Neuronal stem cell (in vitro differentiated cells): ENCODE measurements around the gene RALGDS.

Source experiments
- DNase-seq: peaks from one replicate; pipeline ENCODE4 v3.0.0-alpha.2; 2013; ENCODE audit warnings: low spot score
- H2AFZ ChIP-seq: one replicate; pipeline ENCODE4 v1.6.1; 2013; ENCODE audit warnings: mild to moderate bottlenecking, low read length, inconsistent platforms
- H2AK5ac ChIP-seq: 2 replicates; pipeline ENCODE4 v1.6.1; 2013; ENCODE audit warnings: low read depth, mild to moderate bottlenecking, inconsistent platforms, low read length, moderate library complexity, mixed read lengths
- H2BK120ac ChIP-seq: 2 replicates; pipeline ENCODE4 v1.6.1; 2013; ENCODE audit warnings: low read depth, mild to moderate bottlenecking, inconsistent platforms, low read length, moderate library complexity, mixed read lengths
- H2BK12ac ChIP-seq: one replicate; pipeline ENCODE4 v1.6.1; 2013; ENCODE audit warnings: low read length, inconsistent platforms
- H2BK15ac ChIP-seq: 2 replicates; pipeline ENCODE4 v1.6.1; 2013; ENCODE audit warnings: mild to moderate bottlenecking, low read length, inconsistent platforms, mixed read lengths
- H2BK5ac ChIP-seq: one replicate; pipeline ENCODE4 v1.6.1; 2013; ENCODE audit warnings: inconsistent platforms, mild to moderate bottlenecking, low read length, moderate library complexity
- H3K14ac ChIP-seq: one replicate; pipeline ENCODE4 v1.6.1; 2013; ENCODE audit warnings: low read length, inconsistent platforms
- H3K18ac ChIP-seq: 2 replicates; pipeline ENCODE4 v1.6.1; 2013; ENCODE audit warnings: low read length, inconsistent platforms
- H3K23ac ChIP-seq: 2 replicates; pipeline ENCODE4 v1.6.1; 2013; ENCODE audit warnings: low read depth, mild to moderate bottlenecking, mixed read lengths, low read length, inconsistent platforms; ENCODE audit not compliant: poor library complexity
- H3K27ac ChIP-seq: replicated peaks from 3 replicates; pipeline ENCODE4 v1.5.1; 2013; ENCODE audit warnings: low read length, inconsistent platforms
- H3K27me3 ChIP-seq, 3 experiments: 2 replicates each; pipeline ENCODE4 v1.6.1; 2013; ENCODE audit warnings: low read length in 3 of 3, mild to moderate bottlenecking in 2 of 3, inconsistent platforms in 1 of 3, low read depth in 1 of 3, mixed read lengths in 1 of 3, moderate library complexity in 1 of 3; ENCODE audit not compliant: control insufficient read depth in 3 of 3, insufficient read depth in 3 of 3
- H3K36me3 ChIP-seq, 2 donors: replicated peaks in 1 of 2; 2 replicates each; pipeline ENCODE4 v1.6.1; 2013; ENCODE audit warnings: low read length in 2 of 2; ENCODE audit not compliant: control insufficient read depth in 2 of 2, insufficient read depth in 2 of 2
- H3K4ac ChIP-seq: 2 replicates; pipeline ENCODE4 v1.6.1; 2013; ENCODE audit warnings: inconsistent platforms, mild to moderate bottlenecking, low read length, moderate library complexity
- H3K4me1 ChIP-seq, 2 donors: 1 replicate in 1 of 2; 2 replicates in 1 of 2; pipeline ENCODE4 v1.6.1; 2013; ENCODE audit warnings: low read length in 2 of 2, low read depth in 1 of 2; ENCODE audit not compliant: control insufficient read depth in 2 of 2, insufficient read depth in 1 of 2
- H3K4me2 ChIP-seq: one replicate; pipeline ENCODE4 v1.6.1; 2013; ENCODE audit warnings: mild to moderate bottlenecking, low read length, inconsistent platforms; ENCODE audit not compliant: insufficient read depth, poor library complexity, severe bottlenecking
- H3K4me3 ChIP-seq, 2 donors: 2 replicates each; pipeline ENCODE4 v1.5.1; 2013; ENCODE audit warnings: low read length in 2 of 2, mild to moderate bottlenecking in 2 of 2, inconsistent platforms in 1 of 2, moderate library complexity in 1 of 2
- H3K79me1 ChIP-seq: one replicate; pipeline ENCODE4 v1.6.1; 2013; ENCODE audit warnings: low read depth, mild to moderate bottlenecking, inconsistent platforms, low read length, moderate library complexity
- H3K9ac ChIP-seq: one replicate; pipeline ENCODE4 v1.6.1; 2013; ENCODE audit warnings: mild to moderate bottlenecking, low read depth, low read length, inconsistent platforms; ENCODE audit not compliant: poor library complexity
- H3K9me3 ChIP-seq, 2 donors: replicated peaks in 1 of 2; 2 replicates each; pipeline versions ENCODE3 to v1.6.1; 2013; ENCODE audit warnings: low read length in 2 of 2, mild to moderate bottlenecking in 2 of 2, inconsistent platforms in 1 of 2, low read depth in 1 of 2, mixed read lengths in 1 of 2, moderate library complexity in 1 of 2; ENCODE audit not compliant: control insufficient read depth in 2 of 2, insufficient read depth in 1 of 2
- H4K8ac ChIP-seq: one replicate; pipeline ENCODE4 v1.6.1; 2013; ENCODE audit warnings: low read depth, mild to moderate bottlenecking, inconsistent platforms, low read length, moderate library complexity
- H4K91ac ChIP-seq: one replicate; pipeline ENCODE4 v1.6.1; 2013; ENCODE audit warnings: low read length, low read depth, mild to moderate bottlenecking, inconsistent platforms; ENCODE audit not compliant: poor library complexity
- WGBS, 2 donors: extraction: QIAGEN DNeasy Blood & Tissue Kit; methylation state at CpG; one replicate each; pipeline ENCODE4 v1.1.7; 2013; ENCODE audit warnings: missing lambda C conversion rate in 2 of 2, mixed read lengths in 1 of 2; ENCODE audit not compliant: insufficient read length in 2 of 2, insufficient replicate concordance in 1 of 2; ENCODE audit errors: extremely low coverage in 2 of 2; 5-methylcytosine and 5-hydroxymethylcytosine counted together

Gene RALGDS

DNA sequence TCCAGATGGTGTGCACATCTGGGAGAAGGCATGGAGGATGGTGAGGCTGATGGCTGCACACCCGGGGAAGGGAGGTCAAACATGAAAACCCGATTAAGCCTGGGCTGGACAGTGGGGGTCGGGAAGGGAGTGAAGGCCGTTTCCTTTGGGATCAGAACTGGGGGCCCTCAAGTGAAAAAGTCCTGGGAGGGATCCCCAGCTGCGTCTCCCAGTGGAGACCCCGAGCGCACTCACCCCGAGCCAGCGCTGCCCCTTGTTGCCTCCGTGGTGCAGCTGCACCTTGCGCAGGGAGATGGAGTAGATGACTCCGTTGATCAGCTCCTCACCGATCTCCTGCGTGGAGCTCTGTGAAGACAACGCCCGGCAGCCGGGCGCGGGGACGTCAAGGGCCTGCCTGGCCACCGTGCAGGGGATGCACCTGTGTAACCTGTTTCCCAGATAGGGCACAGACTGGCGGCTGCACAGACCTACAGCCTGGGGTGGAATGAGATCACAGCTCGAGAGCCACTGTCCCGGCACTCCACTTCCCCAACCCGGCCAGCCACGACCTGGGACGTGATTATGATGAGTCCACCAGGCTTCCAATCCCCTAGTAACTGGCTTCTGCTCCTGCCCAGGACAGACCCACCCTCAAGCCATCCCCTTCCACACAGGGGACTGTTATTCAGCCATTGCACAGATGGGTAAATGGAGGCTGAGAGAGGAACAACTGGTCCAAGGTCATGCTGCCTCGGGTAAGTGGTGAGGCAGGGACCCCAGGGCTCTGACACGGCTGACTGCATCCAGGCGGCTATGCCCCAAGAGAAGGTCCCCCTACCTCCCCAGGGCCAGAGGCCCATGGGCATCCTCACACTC lies 9.0 kb downstream of the RALGDS start:
- Histone ChIP-seq H4K91ac (no peak overlapping the region), H3K27ac (no peak overlapping the region), H3K4me2 (no peak overlapping the region), H3K23ac (no peak overlapping the region), H3K14ac (no peak overlapping the region), H2AK5ac (no peak overlapping the region), H3K4me1 (peaks cover 21 to 33% of the 10 kb centered on the region in 2 donors), H3K36me3 (peaks cover 34 to 53% of the 10 kb centered on the region in 2 donors), H2BK5ac (no peak overlapping the region), H4K8ac (no peak overlapping the region), H2BK120ac (no peak overlapping the region), H2AFZ (no peak overlapping the region), H3K9me3 (peaks cover 0 to 2% of the 10 kb centered on the region in 2 donors), H2BK12ac (no peak overlapping the region), H3K27me3 (no peaks in the 10 kb centered on the region), H3K4me3 (no peak overlapping the region), H3K9ac (peak overlapping the region; percentile 70), H3K18ac (no peak overlapping the region), H2BK15ac (no peak overlapping the region), H3K4ac (no peak overlapping the region), H3K79me1 (peaks cover 28% of the 10 kb centered on the region)
- no peak for DNase-seq
- no CpG with 5 or more reads among the region's 30 CpGs for WGBS, 2 donors

DNA sequence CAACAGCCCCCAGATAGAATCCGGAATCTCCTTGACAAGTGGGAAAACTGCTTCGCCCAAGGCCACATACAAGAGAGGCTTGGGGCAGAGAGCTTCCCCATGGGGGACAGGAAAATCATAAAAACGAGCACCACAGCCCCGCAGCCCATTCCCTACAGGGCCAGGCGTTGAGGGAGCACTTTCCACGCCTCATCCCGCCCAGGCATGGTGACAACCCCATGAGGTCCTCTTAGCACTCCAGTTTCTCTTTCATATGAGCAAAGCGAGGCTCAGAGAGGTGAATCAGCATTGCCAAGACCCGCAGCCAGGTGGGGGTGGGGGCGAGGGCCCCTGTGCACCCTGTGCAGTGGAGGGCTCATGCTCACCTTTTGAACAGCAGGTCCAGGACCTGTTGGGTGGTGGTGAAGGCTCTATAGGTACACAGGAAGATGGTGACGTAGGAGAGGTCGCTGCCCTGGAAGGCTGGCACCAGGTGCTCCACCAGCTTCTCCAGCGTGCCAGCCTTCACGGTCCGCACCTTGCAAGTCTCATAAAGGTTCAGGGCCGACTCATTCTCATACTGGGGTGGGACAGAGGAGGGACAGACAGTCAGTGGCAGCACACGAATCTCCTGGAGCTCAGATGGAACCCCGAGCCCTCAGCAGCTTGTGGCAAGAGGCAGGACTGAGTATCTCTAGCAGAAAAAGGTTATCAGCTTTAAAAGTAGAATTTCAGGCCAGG lies 10.9 kb downstream of the RALGDS start:
- Histone ChIP-seq H3K4ac (no peak overlapping the region), H2AK5ac (no peak overlapping the region), H3K27ac (no peak overlapping the region), H3K9ac (no peak overlapping the region), H2BK120ac (no peak overlapping the region), H3K4me1 (peaks cover 11 to 21% of the 10 kb centered on the region in 2 donors), H3K23ac (no peak overlapping the region), H3K27me3 (no peaks in the 10 kb centered on the region), H2AFZ (no peak overlapping the region), H3K18ac (no peak overlapping the region), H3K79me1 (peaks cover 16% of the 10 kb centered on the region), H2BK5ac (no peak overlapping the region), H3K4me3 (peak overlapping the region in 1 of 2 donors; percentile 45), H3K9me3 (peaks cover 0 to 2% of the 10 kb centered on the region in 2 donors), H4K8ac (no peak overlapping the region), H3K14ac (no peak overlapping the region), H3K36me3 (peaks cover 42 to 70% of the 10 kb centered on the region in 2 donors), H2BK15ac (no peak overlapping the region), H4K91ac (no peak overlapping the region), H2BK12ac (no peak overlapping the region), H3K4me2 (no peak overlapping the region)
- no CpG with 5 or more reads among the region's 18 CpGs for WGBS, 2 donors
- DNase-seq = no peak

DNA sequence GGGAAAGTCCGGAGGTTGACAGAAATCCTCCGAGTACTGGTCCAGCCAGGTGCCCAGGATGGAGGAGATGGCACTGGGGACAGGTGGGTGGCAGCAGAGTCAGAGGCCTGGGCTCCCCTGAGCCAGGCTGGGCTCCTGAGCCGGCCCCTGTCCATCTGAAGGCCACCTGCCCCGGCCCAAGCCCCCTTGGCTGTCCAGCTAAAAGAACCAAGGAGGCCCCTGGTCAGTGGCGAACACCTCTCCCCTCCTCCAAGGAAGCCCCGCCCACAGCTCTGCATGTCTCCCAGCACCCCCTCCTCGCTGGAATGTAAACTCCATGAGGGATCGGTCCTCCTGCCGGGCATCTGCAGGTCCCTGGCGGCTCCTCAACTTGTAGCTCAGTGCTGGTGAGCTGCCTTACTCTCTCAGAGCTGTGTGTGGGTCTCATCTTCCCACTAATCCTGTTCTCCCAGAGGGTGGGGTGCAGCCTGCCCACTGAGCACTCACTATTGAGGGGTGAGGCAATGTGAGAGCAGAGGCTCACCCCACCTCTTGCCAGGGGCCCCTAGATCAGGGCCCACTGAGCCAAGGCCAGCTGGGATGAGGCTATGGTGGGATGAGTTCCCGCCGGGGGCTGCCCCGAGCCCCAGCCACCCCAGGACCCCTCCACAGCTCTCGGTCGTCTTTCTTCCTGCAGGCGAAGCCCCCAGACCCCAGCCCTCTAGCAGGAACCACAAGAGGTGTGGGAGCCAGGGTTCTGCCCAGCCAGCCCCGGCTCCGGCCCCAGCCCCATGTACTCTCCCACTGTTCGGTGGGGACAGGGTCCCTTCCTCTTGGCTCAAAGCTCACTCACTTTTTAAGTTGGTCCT lies 12.0 kb downstream of the RALGDS start:
- DNase-seq = no peak
- peaks cover 48 to 80% of the 10 kb centered on the region in 2 donors for H3K36me3 ChIP-seq

More for the DNA sequence above, 12.0 kb downstream of the RALGDS start:
- H2BK12ac ChIP-seq = no peak overlapping the region
- H2BK15ac ChIP-seq = no peak overlapping the region
- peaks cover 3 to 10% of the 10 kb centered on the region in 2 donors for H3K4me1 ChIP-seq
- no peak overlapping the region for H2AK5ac ChIP-seq
- H4K8ac ChIP-seq = no peak overlapping the region
- H3K4me2 ChIP-seq = no peak overlapping the region
- H3K14ac ChIP-seq = no peak overlapping the region
- peak overlapping the region; percentile 17 for H3K23ac ChIP-seq
- peaks cover 12% of the 10 kb centered on the region for H3K79me1 ChIP-seq
- H3K18ac ChIP-seq = no peak overlapping the region
- H2BK120ac ChIP-seq = no peak overlapping the region
- no peak overlapping the region for H3K4me3 ChIP-seq
- no peak overlapping the region for H2BK5ac ChIP-seq
- no peak overlapping the region for H4K91ac ChIP-seq
- H3K9ac ChIP-seq = no peak overlapping the region
- H3K4ac ChIP-seq = no peak overlapping the region
- no CpG with 5 or more reads among the region's 19 CpGs for WGBS, 2 donors
- H3K9me3 ChIP-seq = peaks cover 0 to 2% of the 10 kb centered on the region in 2 donors
- H3K27ac ChIP-seq = no peak overlapping the region
- no peak overlapping the region for H2AFZ ChIP-seq
- H3K27me3 ChIP-seq = no peaks in the 10 kb centered on the region
